Right lobe of liver (tissue), 4 donors: ENCODE measurements around the gene YAP1.

Experiments used
- CTCF ChIP-seq, 4 donors: fragments of 200-600 bp in 3 of 4; fragments of 450-650 bp in 1 of 4; IDR thresholded peaks; one replicate each; pipeline versions ENCODE4 v1.5.1 to v1.8.0; 2016 to 2022; ENCODE audit warnings: antibody characterized with exemption in 4 of 4, mild to moderate bottlenecking in 2 of 4
- POLR2A ChIP-seq: fragments of 450-650 bp; IDR thresholded peaks from one replicate; pipeline ENCODE4 v1.6.1; 2017; ENCODE audit warnings: antibody characterized with exemption, mild to moderate bottlenecking
- donor health status: DM: no; HTN: no; CAD: no.
- donor health status: DM: no; HTN: no; CAD: no.
- donor health status: DM: no; HTN: yes; CAD: no.

DNA sequence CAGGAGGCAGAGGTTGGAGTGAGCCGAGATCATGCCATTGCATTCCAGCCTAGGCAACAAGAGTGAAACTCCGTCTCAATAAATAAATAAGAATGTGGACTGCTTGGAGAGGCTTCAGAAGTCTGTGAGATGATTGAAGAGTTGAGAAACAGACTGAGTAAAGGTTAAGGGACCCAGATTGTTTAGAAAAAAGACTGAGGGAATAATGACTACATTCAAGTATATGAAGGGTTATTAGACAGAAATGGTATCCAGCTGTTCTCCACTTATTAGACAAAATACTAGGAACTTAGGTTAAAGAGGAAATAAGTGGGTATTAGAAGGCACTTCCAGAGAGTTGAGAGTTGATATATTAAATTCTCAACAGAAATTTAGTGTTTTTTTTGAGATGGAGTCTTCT is 10.5 kb upstream of the YAP1 start:
- TF ChIP-seq CTCF (IDR thresholded peaks at IDR 0.05): no peak
- no peak for TF ChIP-seq POLR2A
